GM18507 (cell line): ENCODE data around the gene ALAS1.
A peak's percentile ranks its signal among the peaks of the same experiment; 100 is the strongest.

Experiments
- DNase-seq: peaks from one replicate; pipeline ENCODE4 v3.0.0; 2011; ENCODE audit warnings: low read depth; ENCODE audit not compliant: insufficient read length; ENCODE audit errors: extremely low spot score
- FAIRE-seq: peaks from 2 replicates; lab custom pipeline; 2011; peaks lifted over from hg19 to GRCh38; lab: Jason Lieb, UNC

ALAS1 gene

GRCh38 chr3:52245322-52246263 is 47.6 kb downstream of the ALAS1 start, which contains the start of gene PPM1M:
Gene PPM1M, plus strand, starts transcription at chr3:52245759. Its CDS starts 66 bp downstream, at chr3:52245825.
- peak; percentile 58 for FAIRE-seq

GRCh38 chr3:52246264-52246620 is 48.3 kb downstream of the ALAS1 start:
- FAIRE-seq = no peak

More at GRCh38 chr3:52245322-52246263, 47.6 kb downstream of the ALAS1 start, which contains the start of gene PPM1M:
- no peak for DNase-seq

GRCh38 chr3:52246728-52247408 is 48.9 kb downstream of the ALAS1 start:
- FAIRE-seq (no peak), DNase-seq (no peak)

More at GRCh38 chr3:52246264-52246620, 48.3 kb downstream of the ALAS1 start:
- no peak for DNase-seq

GRCh38 chr3:52247409-52248164 is 49.6 kb downstream of the ALAS1 start:
- DNase-seq (no peak), FAIRE-seq (no peak)

- no peak for DNase-seq
Observed at GRCh38 chr3:52248165-52248541, 50.2 kb downstream of the ALAS1 start.

GRCh38 chr3:52248816-52249547 is 51.0 kb downstream of the ALAS1 start:
- DNase-seq (no peak), FAIRE-seq (no peak)

More at GRCh38 chr3:52248165-52248541, 50.2 kb downstream of the ALAS1 start:
- FAIRE-seq = no peak

GRCh38 chr3:52249683-52250082 is 51.7 kb downstream of the ALAS1 start:
- DNase-seq = no peak
- FAIRE-seq = no peak

GRCh38 chr3:52250122-52250521 is 52.2 kb downstream of the ALAS1 start:
- no peak for DNase-seq
- no peak for FAIRE-seq

GRCh38 chr3:52253314-52254304 is 55.6 kb downstream of the ALAS1 start:
- FAIRE-seq (peak; percentile 98), DNase-seq (no peak)

- no peak for FAIRE-seq
Observed at GRCh38 chr3:52254608-52255007, 56.6 kb downstream of the ALAS1 start.

GRCh38 chr3:52256159-52256558 is 58.2 kb downstream of the ALAS1 start:
- FAIRE-seq (no peak), DNase-seq (no peak)

More at GRCh38 chr3:52254608-52255007, 56.6 kb downstream of the ALAS1 start:
- DNase-seq = no peak

GRCh38 chr3:52256622-52257021 is 58.7 kb downstream of the ALAS1 start:
- DNase-seq = no peak
- FAIRE-seq = no peak

GRCh38 chr3:52257911-52258310 is 60.0 kb downstream of the ALAS1 start:
- FAIRE-seq = no peak
- no peak for DNase-seq

- DNase-seq (no peak), FAIRE-seq (no peak)
Observed at GRCh38 chr3:52259035-52259434, 61.1 kb downstream of the ALAS1 start.

- no peak for FAIRE-seq
- no peak for DNase-seq
Observed at GRCh38 chr3:52259448-52259847, 61.5 kb downstream of the ALAS1 start.

- DNase-seq (no peak), FAIRE-seq (no peak)
Observed at GRCh38 chr3:52262447-52262846, 64.5 kb downstream of the ALAS1 start.
